Skeletal muscle cell (primary cell): ENCODE results near the gene RASAL2.
A peak's percentile ranks its signal among the peaks of the same experiment; 100 is the strongest.
"Not testable (repeated sequence)": the region's sequence is repeated elsewhere in the genome, so short reads cannot be mapped to it uniquely, and the experiment has no call there.

Experiments
- DNase-seq: peaks from one replicate; pipeline ENCODE4 v3.0.0-alpha.2; 2010; ENCODE audit warnings: low read depth
- H3K4me3 ChIP-seq: 2 replicates; pipeline ENCODE4 v1.5.1; 2011; ENCODE audit warnings: low read depth, mild to moderate bottlenecking, control low read depth, low read length, moderate library complexity

Gene RASAL2

GRCh38 chr1:178109348-178110143, 15.6 kb downstream of the RASAL2 start:
- DNase-seq: no peak
- no peak overlapping the region for H3K4me3 ChIP-seq

GRCh38 chr1:178115260-178115659, 21.4 kb downstream of the RASAL2 start:
- no peak for DNase-seq
- no peak overlapping the region for H3K4me3 ChIP-seq

GRCh38 chr1:178118524-178118923, 24.6 kb downstream of the RASAL2 start:
- no peak overlapping the region for H3K4me3 ChIP-seq
- no peak for DNase-seq

GRCh38 chr1:178119628-178120027, 25.7 kb downstream of the RASAL2 start:
- no peak for DNase-seq
- no peak overlapping the region for H3K4me3 ChIP-seq

- DNase-seq: no peak
Observed at GRCh38 chr1:178120088-178120487, 26.2 kb downstream of the RASAL2 start.

GRCh38 chr1:178120520-178121052, 26.7 kb downstream of the RASAL2 start:
- not testable (repeated sequence) for H3K4me3 ChIP-seq, DNase-seq

More at GRCh38 chr1:178120088-178120487, 26.2 kb downstream of the RASAL2 start:
- H3K4me3 ChIP-seq: no peak overlapping the region

GRCh38 chr1:178121883-178122282, 28.0 kb downstream of the RASAL2 start:
- H3K4me3 ChIP-seq: no peak overlapping the region
- DNase-seq: no peak

GRCh38 chr1:178122283-178122682, 28.4 kb downstream of the RASAL2 start:
- H3K4me3 ChIP-seq: no peak overlapping the region
- no peak for DNase-seq

- no peak overlapping the region for H3K4me3 ChIP-seq
- DNase-seq: no peak
Observed at GRCh38 chr1:178124115-178124514, 30.2 kb downstream of the RASAL2 start.

- H3K4me3 ChIP-seq: no peak overlapping the region
- DNase-seq: no peak
Observed at GRCh38 chr1:178126261-178126660, 32.4 kb downstream of the RASAL2 start.

- H3K4me3 ChIP-seq: no peak overlapping the region
- DNase-seq: peak; percentile 83
Observed at GRCh38 chr1:178126741-178127185, 32.9 kb downstream of the RASAL2 start.

GRCh38 chr1:178127482-178128191, 33.7 kb downstream of the RASAL2 start:
- no peak overlapping the region for H3K4me3 ChIP-seq
- no peak for DNase-seq

- DNase-seq: no peak
- H3K4me3 ChIP-seq: no peak overlapping the region
Observed at GRCh38 chr1:178133239-178133989, 39.5 kb downstream of the RASAL2 start.

GRCh38 chr1:178134061-178134460, 40.2 kb downstream of the RASAL2 start:
- peak; percentile 91 for DNase-seq
- no peak overlapping the region for H3K4me3 ChIP-seq

- DNase-seq: no peak
- no peak overlapping the region for H3K4me3 ChIP-seq
Observed at GRCh38 chr1:178137238-178137637, 43.3 kb downstream of the RASAL2 start.

GRCh38 chr1:178142806-178143205, 48.9 kb downstream of the RASAL2 start:
- no peak for DNase-seq
- H3K4me3 ChIP-seq: no peak overlapping the region

- H3K4me3 ChIP-seq: no peak overlapping the region
- DNase-seq: no peak
Observed at GRCh38 chr1:178143730-178144690, 50.1 kb downstream of the RASAL2 start.

GRCh38 chr1:178145605-178146004, 51.7 kb downstream of the RASAL2 start:
- no peak for DNase-seq
- no peak overlapping the region for H3K4me3 ChIP-seq

- H3K4me3 ChIP-seq: no peak overlapping the region
- DNase-seq: no peak
Observed at GRCh38 chr1:178146436-178146835, 52.5 kb downstream of the RASAL2 start.
